HepG2 (cell line): ENCODE results near the gene LOC128125822.
A peak's percentile ranks its signal among the peaks of the same experiment; 100 is the strongest.

Source experiments
- ARID4A ChIP-seq: sonication (generic); formaldehyde crosslinking; IDR thresholded peaks from 2 replicates; pipeline ENCODE4 v1.5.0; 2020; ENCODE audit warnings: mild to moderate bottlenecking, missing genetic modification reagents, borderline replicate concordance
- CTCF ChIP-seq: sonication (generic); formaldehyde crosslinking; IDR thresholded peaks from 2 replicates; pipeline ENCODE4 v1.5.0; 2020; ENCODE audit warnings: mild to moderate bottlenecking, missing genetic modification reagents, moderate library complexity
- HMGA1 ChIP-seq: sonication (generic); formaldehyde crosslinking; conservative IDR thresholded peaks from 2 replicates; pipeline ENCODE4 v1.4.0; 2020; ENCODE audit warnings: missing genetic modification reagents
- MAFG ChIP-seq: sonication (generic); formaldehyde crosslinking; IDR thresholded peaks from 2 replicates; pipeline ENCODE4 v1.5.1; 2020; ENCODE audit warnings: mild to moderate bottlenecking, missing genetic modification reagents
- MAFK ChIP-seq, 2 experiments: IDR thresholded peaks in 1 of 2; conservative IDR thresholded peaks in 1 of 2; 2 replicates each; pipeline ENCODE4 v1.6.1; 2011; ENCODE audit warnings: improper control_type of control experiment in 2 of 2, low read length in 2 of 2
- MXI1 ChIP-seq: IDR thresholded peaks from 3 replicates; pipeline ENCODE4 v1.6.1; 2012; ENCODE audit warnings: low read depth, low read length, inconsistent platforms, borderline replicate concordance
- POLR2A ChIP-seq, 2 experiments: IDR thresholded peaks; 2 replicates each; pipeline ENCODE4 v1.6.1; 2011; ENCODE audit warnings: low read depth in 2 of 2, low read length in 2 of 2, mild to moderate bottlenecking in 1 of 2, moderate library complexity in 1 of 2; ENCODE audit not compliant: insufficient read depth in 1 of 2
- TMF1 ChIP-seq: sonication (generic); formaldehyde crosslinking; IDR thresholded peaks from 2 replicates; pipeline ENCODE4 v1.8.1; 2022; ENCODE audit warnings: low read depth, missing genetic modification reagents
- TOE1 ChIP-seq: sonication (generic); formaldehyde crosslinking; IDR thresholded peaks from 2 replicates; pipeline ENCODE4 v1.4.0; 2020; ENCODE audit warnings: mild to moderate bottlenecking, missing genetic modification reagents
- ZNF672 ChIP-seq: sonication (generic); formaldehyde crosslinking; IDR thresholded peaks from 2 replicates; pipeline ENCODE4 v1.8.1; 2022; ENCODE audit warnings: missing genetic modification reagents
- TF ChIP-seq, protein P1 (sequence below): sonication (generic); formaldehyde crosslinking; IDR thresholded peaks from 2 replicates; pipeline ENCODE4 v1.8.1; 2023; ENCODE audit warnings: missing genetic modification reagents, inconsistent platforms, borderline replicate concordance
- TF ChIP-seq, protein P2 (sequence below): sonication (generic); formaldehyde crosslinking; IDR thresholded peaks from 2 replicates; pipeline ENCODE4 v1.4.0; 2020; ENCODE audit warnings: missing genetic modification reagents; ENCODE audit errors: not compliant biosample characterization

DNA sequence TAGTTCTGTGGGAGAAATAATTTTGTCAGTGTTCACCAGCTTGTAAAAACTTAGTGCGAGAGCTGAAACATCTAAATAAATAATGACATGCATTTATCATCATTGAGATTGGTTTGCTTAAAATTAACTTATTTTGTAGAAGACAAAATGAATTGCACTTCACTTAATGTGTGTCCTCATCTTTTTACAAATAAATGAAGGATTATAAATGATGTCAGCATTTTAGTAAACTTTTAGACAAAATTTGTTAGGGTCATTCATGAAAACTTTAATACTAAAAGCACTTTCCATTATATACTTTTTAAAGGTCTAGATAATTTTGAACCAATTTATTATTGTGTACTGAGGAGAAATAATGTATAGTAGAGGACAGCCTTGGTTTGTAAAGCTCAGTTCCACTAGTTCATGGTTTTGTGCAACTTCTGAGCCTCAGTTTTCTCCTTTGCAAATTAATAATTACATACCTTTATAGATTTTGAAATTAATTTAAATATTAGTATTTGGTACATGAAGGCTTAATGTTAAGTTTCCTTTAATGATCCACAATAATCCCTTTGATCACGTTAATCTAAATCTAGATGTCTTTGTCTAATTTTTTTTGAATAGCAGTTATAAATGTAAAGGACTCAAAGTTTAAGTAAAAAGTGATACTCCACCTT, 9.2 kb downstream of the LOC128125822 start:
- TF ChIP-seq ARID4A (CRISPR knock-in tag) (no peak), ZNF672 (no peak), POLR2A (IDR thresholded peaks at IDR 0.05; ENCODE audit: insufficient read depth in 1 of 2, low read depth in 2 of 2, low read length in 2 of 2) (peak in 1 of 2 experiments; percentile 45; a peak in 2 of 4 replicates), TMF1 (CRISPR knock-in tag) (no peak), TOE1 (CRISPR knock-in tag) (no peak), CTCF (CRISPR knock-in tag) (no peak), HMGA1 (CRISPR knock-in tag) (no peak), MAFK (conservative IDR thresholded peaks at IDR 0.05 in 1 of 2, IDR thresholded peaks at IDR 0.05 in 1 of 2; ENCODE audit: low read length in 2 of 2) (peak in 1 of 2 experiments; percentile 77; a peak in 3 of 4 replicates), MAFG (CRISPR knock-in tag) (no peak), MXI1 (no peak)
- TF ChIP-seq, protein P1, sequence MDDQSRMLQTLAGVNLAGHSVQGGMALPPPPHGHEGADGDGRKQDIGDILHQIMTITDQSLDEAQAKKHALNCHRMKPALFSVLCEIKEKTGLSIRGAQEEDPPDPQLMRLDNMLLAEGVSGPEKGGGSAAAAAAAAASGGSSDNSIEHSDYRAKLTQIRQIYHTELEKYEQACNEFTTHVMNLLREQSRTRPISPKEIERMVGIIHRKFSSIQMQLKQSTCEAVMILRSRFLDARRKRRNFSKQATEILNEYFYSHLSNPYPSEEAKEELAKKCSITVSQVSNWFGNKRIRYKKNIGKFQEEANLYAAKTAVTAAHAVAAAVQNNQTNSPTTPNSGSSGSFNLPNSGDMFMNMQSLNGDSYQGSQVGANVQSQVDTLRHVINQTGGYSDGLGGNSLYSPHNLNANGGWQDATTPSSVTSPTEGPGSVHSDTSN (CRISPR knock-in tag): no peak
- TF ChIP-seq, protein P2, sequence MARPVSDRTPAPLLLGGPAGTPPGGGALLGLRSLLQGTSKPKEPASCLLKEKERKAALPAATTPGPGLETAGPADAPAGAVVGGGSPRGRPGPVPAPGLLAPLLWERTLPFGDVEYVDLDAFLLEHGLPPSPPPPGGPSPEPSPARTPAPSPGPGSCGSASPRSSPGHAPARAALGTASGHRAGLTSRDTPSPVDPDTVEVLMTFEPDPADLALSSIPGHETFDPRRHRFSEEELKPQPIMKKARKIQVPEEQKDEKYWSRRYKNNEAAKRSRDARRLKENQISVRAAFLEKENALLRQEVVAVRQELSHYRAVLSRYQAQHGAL: no peak
